Measurements from ENCODE around the gene CCDC183. TPM values are rescaled to one million over a fixed set of nuclear protein-coding genes. Genes with fewer than 3 reads are reported as not detected.
"Not testable (repeated sequence)": the region's sequence is repeated elsewhere in the genome, so short reads cannot be mapped to it uniquely, and the experiment has no call there.

Gene CCDC183
- total RNA-seq, 2 experiments from 2014 or later = 0.97 to 1.1 TPM

DNA sequence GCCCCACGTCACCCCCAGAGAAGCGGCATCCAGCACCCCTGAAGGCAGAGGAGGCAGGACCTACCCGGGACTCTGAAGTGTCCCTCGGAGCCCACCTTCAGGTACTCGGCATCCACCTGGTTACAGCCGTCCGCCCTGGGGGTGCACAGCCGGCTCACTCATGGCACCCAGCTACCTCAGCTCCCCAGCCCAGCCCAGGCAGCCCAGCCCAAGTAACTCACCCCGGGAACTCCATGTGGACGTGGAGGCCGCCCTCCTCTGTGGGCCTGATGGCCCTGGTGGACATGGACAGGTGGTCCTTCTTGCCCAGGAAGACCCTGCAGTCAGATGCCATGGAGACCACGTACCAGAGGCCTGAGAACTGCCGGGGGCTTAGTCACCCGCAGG is 32.5 kb upstream of the CCDC183 start:
- CTCF ChIA-PET = interaction anchor here (1.5 kb wide), 1 partner anchor 283 kb away, joined by 4 read pairs; no protein-coding TSS in a partner anchor
- Mint-ChIP-seq H3K27ac (no peak overlapping the region), H3K4me3 (no peak overlapping the region), H3K36me3 (ENCODE audit: low read depth) (no peaks in the 10 kb centered on the region), H3K4me1 (peaks cover 5% of the 10 kb centered on the region), H3K27me3 (peaks cover 6% of the 10 kb centered on the region), H3K9me3 (no peaks in the 10 kb centered on the region)
- DNase-seq = no peak
- POLR2A ChIA-PET = no interaction called here

DNA sequence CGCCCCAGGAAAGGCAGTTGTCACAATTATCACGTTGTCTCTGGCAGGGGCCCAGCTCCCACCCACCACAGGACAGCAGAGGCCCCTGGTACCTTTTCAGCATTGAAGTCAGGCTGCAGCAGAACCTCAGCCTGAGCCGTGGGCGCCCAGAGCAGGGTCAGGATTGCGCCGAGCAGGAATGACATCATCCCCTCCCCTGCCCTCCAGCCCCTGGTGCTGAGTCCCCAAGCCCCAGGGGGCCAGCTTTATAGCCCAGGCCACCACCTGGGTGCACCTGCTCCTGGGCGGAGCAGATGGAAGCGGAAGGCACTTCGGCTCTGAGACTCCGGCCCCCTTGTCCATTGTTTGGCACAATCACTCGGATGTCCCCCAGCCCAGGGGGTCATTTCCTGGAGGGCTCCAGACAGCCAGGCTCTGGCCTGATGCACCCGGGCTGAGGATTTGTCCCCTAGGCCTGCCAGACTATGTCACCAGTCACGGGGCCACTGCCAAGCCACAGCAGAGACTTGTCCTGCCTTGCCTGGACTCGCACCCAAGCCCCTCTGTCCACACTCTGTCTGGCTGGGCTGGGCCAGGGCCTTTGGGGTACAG is 31.7 kb upstream of the CCDC183 start, which contains the start of gene LCN15:
Gene LCN15 (minus strand): TSS at position 218 of the 591 bp plus-strand sequence. CDS start 30 bp downstream, at position 188.
- Mint-ChIP-seq H3K9me3 (no peaks in the 10 kb centered on the region), H3K4me1 (peaks cover 5% of the 10 kb centered on the region), H3K27ac (no peak within 1 kb of the TSS), H3K4me3 (no peak within 1 kb of the TSS), H3K27me3 (peaks cover 6% of the 10 kb centered on the region), H3K36me3 (ENCODE audit: low read depth) (no peaks in the 10 kb centered on the region)
- POLR2A ChIA-PET = interaction anchor here (0.5 kb wide), 1 partner anchor 402 kb away, joined by 3 read pairs; no protein-coding TSS in a partner anchor
- CTCF ChIA-PET = interaction anchor here (1.1 to 1.5 kb wide), 2 partner anchors 13 to 283 kb away, joined by 3 to 4 read pairs; no protein-coding TSS in a partner anchor
- no peak for DNase-seq

- no peak for DNase-seq
- CTCF ChIA-PET = interaction anchor here (1.1 to 1.5 kb wide), 2 partner anchors 13 to 282 kb away, joined by 3 to 4 read pairs; no protein-coding TSS in a partner anchor
- H3K4me1 Mint-ChIP-seq = peaks cover 5% of the 10 kb centered on the region
- POLR2A ChIA-PET = no interaction called here
- H3K27me3 Mint-ChIP-seq = peaks cover 8% of the 10 kb centered on the region
- H3K27ac Mint-ChIP-seq = no peak overlapping the region
- no peak overlapping the region for H3K4me3 Mint-ChIP-seq
- H3K36me3 Mint-ChIP-seq (ENCODE audit: low read depth) = no peaks in the 10 kb centered on the region
- no peaks in the 10 kb centered on the region for H3K9me3 Mint-ChIP-seq
Measured at GRCh38 chr9:136765041-136765440, 31.1 kb upstream of the CCDC183 start.

GRCh38 chr9:136765745-136766409 is 30.3 kb upstream of the CCDC183 start:
- H3K27ac Mint-ChIP-seq, H3K4me3 Mint-ChIP-seq: not testable (repeated sequence)
- CTCF ChIA-PET = interaction anchor here (1.1 to 1.4 kb wide), 3 partner anchors 12 to 41 kb away, joined by 3 to 4 read pairs (median 3); no protein-coding TSS in a partner anchor

DNA sequence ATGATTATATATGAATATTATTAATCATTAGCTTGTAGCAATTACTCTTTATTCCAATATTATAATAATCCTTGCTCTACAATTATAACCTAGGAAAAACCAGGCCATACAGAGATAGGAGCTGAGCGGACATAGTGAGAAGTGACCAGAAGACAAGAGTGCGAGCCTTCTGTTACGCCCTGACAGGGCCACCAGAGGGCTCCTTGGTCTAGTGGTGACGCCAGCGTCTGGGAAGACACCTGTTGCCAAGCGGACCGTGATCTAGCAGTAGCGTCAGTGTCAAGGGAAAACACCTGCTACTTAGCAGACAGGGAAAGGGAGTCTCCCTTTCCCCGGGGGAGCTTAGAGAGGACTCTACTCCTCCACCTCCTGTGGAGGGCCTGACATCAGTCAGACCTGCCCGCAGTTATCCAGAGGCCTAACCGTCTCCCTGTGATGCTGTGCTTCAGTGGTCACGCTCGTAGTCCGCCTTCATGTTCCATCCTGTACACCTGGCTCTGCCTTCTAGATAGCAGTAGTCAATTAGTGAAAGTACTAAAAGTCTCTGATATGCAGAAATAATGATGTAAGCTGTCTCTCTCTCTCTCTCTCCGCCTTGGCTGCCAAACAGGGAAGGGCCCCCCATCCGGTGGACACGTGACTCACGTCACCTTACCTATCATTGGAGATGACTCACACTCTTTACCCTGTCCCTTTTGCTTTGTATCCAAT is 29.6 kb upstream of the CCDC183 start:
- H3K9me3 Mint-ChIP-seq; H3K36me3 Mint-ChIP-seq (ENCODE audit: low read depth); H3K27me3 Mint-ChIP-seq; H3K4me1 Mint-ChIP-seq; POLR2A ChIA-PET; H3K4me3 Mint-ChIP-seq: not testable (repeated sequence)
- CTCF ChIA-PET = interaction anchor here (0.9 to 1.4 kb wide), 3 partner anchors 10 to 41 kb away, joined by 3 to 4 read pairs (median 3); no protein-coding TSS in a partner anchor
- peak overlapping the region; percentile 42 for H3K27ac Mint-ChIP-seq
- peak; percentile 58 for DNase-seq

More at GRCh38 chr9:136765745-136766409, 30.3 kb upstream of the CCDC183 start:
- DNase-seq; H3K27me3 Mint-ChIP-seq; H3K9me3 Mint-ChIP-seq; H3K36me3 Mint-ChIP-seq (ENCODE audit: low read depth); POLR2A ChIA-PET; H3K4me1 Mint-ChIP-seq: not testable (repeated sequence)

DNA sequence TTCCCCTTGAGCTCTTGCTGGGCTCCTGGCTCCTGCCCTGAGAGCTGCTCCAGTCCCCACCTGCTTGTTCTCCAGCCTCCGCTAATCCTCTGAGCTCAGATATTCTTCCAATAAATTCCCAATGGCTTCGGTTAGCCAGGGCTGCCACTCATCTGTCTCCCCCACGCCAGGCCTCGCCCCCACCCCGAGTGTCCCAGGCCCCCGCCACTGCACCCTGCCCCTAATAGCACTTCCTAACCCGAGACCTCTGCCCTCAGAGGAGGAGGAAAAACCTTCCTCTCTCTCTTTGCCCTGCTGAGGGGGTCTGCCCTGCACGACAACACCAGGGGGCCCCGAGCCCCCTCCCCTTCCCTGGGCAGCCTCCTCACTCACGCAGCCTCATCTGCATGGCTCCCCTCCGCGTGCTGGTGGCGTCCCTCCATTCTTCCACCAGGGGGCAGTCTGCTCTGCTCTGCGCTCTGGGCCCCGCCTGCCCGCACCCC is 26.4 kb upstream of the CCDC183 start:
- Mint-ChIP-seq H3K4me1 (peaks cover 5% of the 10 kb centered on the region), H3K27ac (no peak overlapping the region), H3K36me3 (ENCODE audit: low read depth) (no peaks in the 10 kb centered on the region), H3K27me3 (peaks cover 8% of the 10 kb centered on the region), H3K9me3 (peaks cover 8% of the 10 kb centered on the region), H3K4me3 (no peak overlapping the region)
- POLR2A ChIA-PET = no interaction called here
- peak; percentile 58 for DNase-seq
- CTCF ChIA-PET = interaction anchor here (0.7 to 1.5 kb wide), 3 partner anchors 8 to 23 kb away, joined by 3 to 4 read pairs (median 3); no protein-coding TSS in a partner anchor

GRCh38 chr9:136771907-136772415 is 24.2 kb upstream of the CCDC183 start:
- CTCF ChIA-PET = interaction anchor here (1.0 to 1.5 kb wide), 2 partner anchors 14 to 15 kb away, joined by 3 to 4 read pairs; partner anchors contain the start of gene LCN8
- H3K27ac Mint-ChIP-seq = no peak overlapping the region
- peaks cover 8% of the 10 kb centered on the region for H3K9me3 Mint-ChIP-seq
- DNase-seq = no peak
- POLR2A ChIA-PET = no interaction called here
- H3K4me3 Mint-ChIP-seq = no peak overlapping the region
- H3K4me1 Mint-ChIP-seq = no peaks in the 10 kb centered on the region
- H3K36me3 Mint-ChIP-seq (ENCODE audit: low read depth) = no peaks in the 10 kb centered on the region
- H3K27me3 Mint-ChIP-seq = peaks cover 8% of the 10 kb centered on the region

GRCh38 chr9:136773386-136774044 is 22.6 kb upstream of the CCDC183 start:
- DNase-seq = no peak
- peaks cover 13% of the 10 kb centered on the region for H3K27me3 Mint-ChIP-seq
- H3K27ac Mint-ChIP-seq = no peak overlapping the region
- ChIA-PET POLR2A (no interaction called here), CTCF (no interaction called here)
- peaks cover 8% of the 10 kb centered on the region for H3K9me3 Mint-ChIP-seq
- no peak overlapping the region for H3K4me3 Mint-ChIP-seq
- H3K36me3 Mint-ChIP-seq (ENCODE audit: low read depth) = no peaks in the 10 kb centered on the region
- H3K4me1 Mint-ChIP-seq = no peaks in the 10 kb centered on the region

- Mint-ChIP-seq H3K4me3 (no peak overlapping the region), H3K4me1 (no peaks in the 10 kb centered on the region), H3K27me3 (peaks cover 20% of the 10 kb centered on the region), H3K9me3 (peaks cover 8% of the 10 kb centered on the region), H3K27ac (no peak overlapping the region), H3K36me3 (ENCODE audit: low read depth) (no peaks in the 10 kb centered on the region)
- POLR2A ChIA-PET = no interaction called here
- CTCF ChIA-PET = interaction anchor here (1.1 kb wide), 1 partner anchor 145 kb away, joined by 3 read pairs; no protein-coding TSS in a partner anchor
- no peak for DNase-seq
Measured at GRCh38 chr9:136774416-136775045, 21.6 kb upstream of the CCDC183 start.

DNA sequence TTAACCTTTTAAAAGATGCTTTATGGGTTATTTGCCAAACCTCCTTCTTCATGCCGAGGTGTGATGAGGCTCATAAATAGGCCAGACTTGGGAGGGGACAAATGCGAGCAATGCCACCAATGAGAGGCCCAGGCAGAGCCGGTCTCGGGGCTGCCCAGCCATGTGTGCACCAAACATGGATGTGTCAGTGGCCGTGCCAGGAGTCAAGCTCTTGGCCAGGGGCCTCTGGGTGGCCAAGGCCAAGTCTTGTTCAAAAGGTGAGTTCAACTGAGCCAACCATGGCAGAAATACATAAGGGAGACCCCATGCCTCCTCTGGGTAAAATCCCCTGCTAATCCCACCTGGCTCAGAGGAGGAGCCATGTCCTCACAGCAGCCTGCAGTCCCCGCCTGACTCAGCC is 20.9 kb upstream of the CCDC183 start:
- Mint-ChIP-seq H3K27me3 (peaks cover 24% of the 10 kb centered on the region), H3K9me3 (peaks cover 8% of the 10 kb centered on the region), H3K4me3 (no peak overlapping the region), H3K4me1 (no peaks in the 10 kb centered on the region), H3K27ac (no peak overlapping the region), H3K36me3 (ENCODE audit: low read depth) (no peaks in the 10 kb centered on the region)
- POLR2A ChIA-PET = no interaction called here
- CTCF ChIA-PET = interaction anchor here (1.1 kb wide), 1 partner anchor 144 kb away, joined by 3 read pairs; no protein-coding TSS in a partner anchor
- no peak for DNase-seq

DNA sequence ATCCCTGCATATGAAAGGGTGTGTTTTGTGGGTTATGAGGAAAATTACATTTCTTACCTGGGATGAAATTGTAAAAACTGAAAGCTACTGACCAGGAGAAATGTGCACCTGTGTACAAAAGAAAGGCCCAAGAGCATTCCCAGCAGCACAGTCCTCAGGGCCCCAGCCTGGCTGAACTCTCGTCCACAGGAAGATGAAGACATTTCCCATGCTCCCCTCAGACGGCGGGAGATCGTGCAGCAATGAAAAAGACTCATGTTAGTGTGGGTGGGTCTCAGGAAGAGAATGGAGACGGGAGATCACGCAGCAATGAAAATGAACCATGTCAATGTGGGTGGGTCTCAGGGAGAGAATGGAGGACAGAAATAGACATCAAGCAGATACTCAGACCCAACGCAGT is 19.2 kb upstream of the CCDC183 start:
- POLR2A ChIA-PET = no interaction called here
- H3K4me3 Mint-ChIP-seq = no peak overlapping the region
- CTCF ChIA-PET = interaction anchor here (0.6 to 2.7 kb wide), 12 partner anchors 10 to 464 kb away, joined by 3 to 14 read pairs (median 3); partner anchors contain the start of genes AJM1 and RABL6
- peaks cover 31% of the 10 kb centered on the region for H3K27me3 Mint-ChIP-seq
- H3K27ac Mint-ChIP-seq = no peak overlapping the region
- H3K4me1 Mint-ChIP-seq = no peaks in the 10 kb centered on the region
- no peaks in the 10 kb centered on the region for H3K36me3 Mint-ChIP-seq (ENCODE audit: low read depth)
- DNase-seq = no peak
- H3K9me3 Mint-ChIP-seq = peaks cover 8% of the 10 kb centered on the region

- POLR2A ChIA-PET = no interaction called here
- no peak for DNase-seq
- peaks cover 35% of the 10 kb centered on the region for H3K27me3 Mint-ChIP-seq
- H3K27ac Mint-ChIP-seq = no peak overlapping the region
- H3K4me1 Mint-ChIP-seq = no peaks in the 10 kb centered on the region
- CTCF ChIA-PET = interaction anchor here (0.8 to 2.7 kb wide), 12 partner anchors 8 to 319 kb away, joined by 3 to 14 read pairs (median 4); partner anchors contain the start of gene RABL6
- H3K4me3 Mint-ChIP-seq = no peak overlapping the region
- peaks cover 8% of the 10 kb centered on the region for H3K9me3 Mint-ChIP-seq
- H3K36me3 Mint-ChIP-seq (ENCODE audit: low read depth) = no peaks in the 10 kb centered on the region
Measured at GRCh38 chr9:136777359-136777758, 18.8 kb upstream of the CCDC183 start.

Measured in activated CD4-positive, alpha-beta T cell treated with anti-CD3 and anti-CD28 coated beads, Interleukin-2, amount 10 ng/mL, durations not matched to agents 7 days and 5 days (primary cell).